SU-DHL-6 (cell line): ENCODE measurements around the gene SPACA4.

Source experiments
- H2AFZ ChIP-seq: fragments of 200-600 bp; sonication (generic); 2 replicates; pipeline ENCODE4 v1.6.1; 2014; ENCODE audit warnings: low read depth, mild to moderate bottlenecking, moderate library complexity, mixed read lengths, antibody characterized with exemption, low read length; ENCODE audit not compliant: severe bottlenecking
- H3F3A ChIP-seq: fragments of 200-600 bp; shearing (Covaris generic); 2 replicates; pipeline ENCODE4 v1.6.0; 2016; ENCODE audit warnings: antibody characterized with exemption, mild to moderate bottlenecking; ENCODE audit not compliant: insufficient read depth
- H3K27ac ChIP-seq: fragments of 200-600 bp; sonication (generic); 2 replicates; pipeline ENCODE4 v1.5.1; 2016; ENCODE audit warnings: low read depth, mild to moderate bottlenecking, low read length, moderate library complexity, mixed read lengths
- H3K27me3 ChIP-seq: fragments of 200-600 bp; sonication (generic), shearing (Covaris generic); 2 replicates; pipeline ENCODE4 v1.6.0; 2014; ENCODE audit warnings: mild to moderate bottlenecking, low read length
- H3K36me3 ChIP-seq: fragments of 200-600 bp; sonication (generic); 2 replicates; pipeline ENCODE4 v1.6.1; 2014; ENCODE audit warnings: mild to moderate bottlenecking, low read length, mixed read lengths
- H3K4me2 ChIP-seq: fragments of 300-600, 200-600 bp; shearing (Covaris generic), sonication (generic); 2 replicates; pipeline ENCODE4 v1.6.0; 2014; ENCODE audit warnings: low read length, low read depth, mild to moderate bottlenecking; ENCODE audit not compliant: poor library complexity, severe bottlenecking
- H3K4me3 ChIP-seq: fragments of 200-600 bp; sonication (generic); 2 replicates; pipeline ENCODE4 v1.5.1; 2014; ENCODE audit warnings: antibody characterized with exemption, low read length, mild to moderate bottlenecking, mixed read lengths; ENCODE audit not compliant: insufficient read depth, poor library complexity, severe bottlenecking
- H3K79me2 ChIP-seq: fragments of 200-600 bp; sonication (generic); 2 replicates; pipeline ENCODE4 v1.6.1; 2014; ENCODE audit warnings: mild to moderate bottlenecking, low read length, moderate library complexity; ENCODE audit not compliant: insufficient read depth
- H3K9ac ChIP-seq: fragments of 200-600 bp; sonication (generic); 2 replicates; pipeline ENCODE4 v1.7.0; 2014; ENCODE audit warnings: mild to moderate bottlenecking, low read length
- H3K9me2 ChIP-seq: fragments of 200-600 bp; sonication (generic); replicated peaks from 2 replicates; pipeline ENCODE4 v1.6.1; 2014; ENCODE audit warnings: low read length; ENCODE audit not compliant: insufficient read depth
- H3K9me3 ChIP-seq: fragments of 200-600 bp; sonication (generic); 2 replicates; pipeline ENCODE4 v1.6.1; 2014; ENCODE audit warnings: low read length, mixed read lengths; ENCODE audit not compliant: insufficient read depth
- H4K20me1 ChIP-seq: fragments of 200-600 bp; sonication (generic); 2 replicates; pipeline ENCODE4 v1.6.1; 2014; ENCODE audit warnings: low read depth, mild to moderate bottlenecking, antibody characterized with exemption, low read length, moderate library complexity, mixed read lengths
- CTCF ChIP-seq: fragments of 200-600 bp; sonication (generic); IDR thresholded peaks from one replicate; pipeline ENCODE4 v1.5.1; 2017; ENCODE audit warnings: antibody characterized with exemption, mild to moderate bottlenecking, low read length, moderate library complexity; ENCODE audit not compliant: insufficient read depth, poor library complexity, severe bottlenecking
- EZH2phosphoT487 ChIP-seq: fragments of 200-600 bp; sonication (generic), shearing (Covaris generic); conservative IDR thresholded peaks from 2 replicates; pipeline ENCODE4 v1.6.1; 2018; ENCODE audit warnings: mild to moderate bottlenecking, antibody characterized with exemption, low read length, moderate library complexity, mixed read lengths

The SPACA4 gene

GRCh38 chr19:48637449-48637947 is 31.0 kb downstream of the SPACA4 start:
- Histone ChIP-seq H3K27ac (peak overlapping the region; percentile 89), H2AFZ (peak overlapping the region; percentile 7), H4K20me1 (no peaks in the 10 kb centered on the region), H3K4me3 (peak overlapping the region; percentile 54), H3K27me3 (no peaks in the 10 kb centered on the region), H3K4me2 (peak overlapping the region; percentile 89), H3K9ac (peak overlapping the region; percentile 62), H3K36me3 (no peaks in the 10 kb centered on the region), H3K9me3 (no peaks in the 10 kb centered on the region), H3K9me2 (no peaks in the 10 kb centered on the region), H3K79me2 (no peaks in the 10 kb centered on the region), H3F3A (peaks cover 21% of the 10 kb centered on the region)
- TF ChIP-seq EZH2phosphoT487 (no peak), CTCF (no peak)

GRCh38 chr19:48637948-48638830 is 31.6 kb downstream of the SPACA4 start:
- Histone ChIP-seq H3K27ac (peak overlapping the region; percentile 89), H3K27me3 (no peaks in the 10 kb centered on the region), H3K9me3 (no peaks in the 10 kb centered on the region), H3K36me3 (no peaks in the 10 kb centered on the region), H2AFZ (peak overlapping the region; percentile 7), H3K9ac (peak overlapping the region; percentile 62), H4K20me1 (no peaks in the 10 kb centered on the region), H3K79me2 (no peaks in the 10 kb centered on the region), H3F3A (peaks cover 19% of the 10 kb centered on the region), H3K9me2 (no peaks in the 10 kb centered on the region), H3K4me3 (peak overlapping the region; percentile 54), H3K4me2 (peak overlapping the region; percentile 72)
- TF ChIP-seq EZH2phosphoT487, result no peak
- peak; percentile 17 for TF ChIP-seq CTCF

- Histone ChIP-seq H4K20me1 (no peaks in the 10 kb centered on the region), H2AFZ (no peak overlapping the region), H3K4me2 (peak overlapping the region; percentile 72), H3K79me2 (no peaks in the 10 kb centered on the region), H3K27ac (no peak overlapping the region), H3K9ac (no peak overlapping the region), H3F3A (peaks cover 12% of the 10 kb centered on the region), H3K9me3 (no peaks in the 10 kb centered on the region), H3K36me3 (no peaks in the 10 kb centered on the region), H3K27me3 (no peaks in the 10 kb centered on the region), H3K4me3 (no peak overlapping the region), H3K9me2 (no peaks in the 10 kb centered on the region)
- TF ChIP-seq CTCF (no peak), EZH2phosphoT487 (no peak)
Observed at GRCh38 chr19:48638831-48639381, 32.4 kb downstream of the SPACA4 start.
